ENCODE data around the gene PNPLA7. TPM values are rescaled to one million over a fixed set of nuclear protein-coding genes. Genes with fewer than 3 reads are reported as not detected.

Gene PNPLA7
- total and polyA plus RNA-seq, 3 donors from 2014 or later = 4.2 to 17.8 (median 10.9) TPM

- TF ChIP-seq POLR2A (IDR thresholded peaks at IDR 0.05) = no peak
- TF ChIP-seq CTCF (IDR thresholded peaks at IDR 0.05) = no peak
- WGBS, 2 donors = 96 to 97% methylated on average over 7 to 16 of the region's 16 CpGs
- intact Hi-C loops (cut with DNase I; ENCODE audit: low total_unique reads) = no loop called here
- no peaks in the 10 kb centered on the region for H3K4me1 ChIP-seq
- no peak overlapping the region for H3K4me3 ChIP-seq
- H3K27ac ChIP-seq = no peak overlapping the region
- no peak for DNase-seq
- no peaks in the 10 kb centered on the region for H3K27me3 ChIP-seq
- H3K36me3 ChIP-seq (ENCODE audit: low read depth, missing control alignments) = no peaks in the 10 kb centered on the region
- H3K9me3 ChIP-seq = no peaks in the 10 kb centered on the region
These were observed 56.7 kb downstream of the PNPLA7 start for GRCh38 chr9:137493364-137494103.

GRCh38 chr9:137492464-137493363 is 57.5 kb downstream of the PNPLA7 start:
- TF ChIP-seq POLR2A (IDR thresholded peaks at IDR 0.05) = no peak
- TF ChIP-seq CTCF (IDR thresholded peaks at IDR 0.05) = no peak
- DNase-seq = no peak
- intact Hi-C loops (cut with DNase I; ENCODE audit: low total_unique reads) = no loop called here
- Histone ChIP-seq H3K4me3 (no peak overlapping the region), H3K4me1 (no peaks in the 10 kb centered on the region), H3K27ac (no peak overlapping the region), H3K36me3 (ENCODE audit: low read depth, missing control alignments) (no peaks in the 10 kb centered on the region), H3K27me3 (no peaks in the 10 kb centered on the region), H3K9me3 (no peaks in the 10 kb centered on the region)
- 78 to 100% methylated on average over 4 to 12 of the region's 20 CpGs for WGBS, 2 donors

GRCh38 chr9:137491735-137492432 is 58.3 kb downstream of the PNPLA7 start:
- Histone ChIP-seq H3K27ac (no peak overlapping the region), H3K36me3 (ENCODE audit: low read depth, missing control alignments) (no peaks in the 10 kb centered on the region), H3K4me1 (no peaks in the 10 kb centered on the region), H3K4me3 (no peak overlapping the region), H3K27me3 (no peaks in the 10 kb centered on the region), H3K9me3 (no peaks in the 10 kb centered on the region)
- no peak for DNase-seq
- 94 to 95% methylated on average over 12 to 13 of the region's 13 CpGs for WGBS, 2 donors
- intact Hi-C loops (cut with DNase I; ENCODE audit: low total_unique reads) = no loop called here
- TF ChIP-seq CTCF (IDR thresholded peaks at IDR 0.05) = no peak
- TF ChIP-seq POLR2A (IDR thresholded peaks at IDR 0.05) = no peak

GRCh38 chr9:137490532-137491186 is 59.5 kb downstream of the PNPLA7 start:
- whole genome bisulfite sequencing, 2 donors = 93 to 94% methylated on average over 9 of the region's 9 CpGs
- H3K36me3 ChIP-seq (ENCODE audit: low read depth, missing control alignments) = no peaks in the 10 kb centered on the region
- H3K4me1 ChIP-seq = no peaks in the 10 kb centered on the region
- intact Hi-C loops (cut with DNase I; ENCODE audit: low total_unique reads) = no loop called here
- no peak overlapping the region for H3K4me3 ChIP-seq
- no peaks in the 10 kb centered on the region for H3K9me3 ChIP-seq
- H3K27ac ChIP-seq = no peak overlapping the region
- TF ChIP-seq CTCF (IDR thresholded peaks at IDR 0.05) (no peak), POLR2A (IDR thresholded peaks at IDR 0.05) (no peak)
- no peak for DNase-seq
- H3K27me3 ChIP-seq = no peaks in the 10 kb centered on the region
